ENCODE results near the gene GNB1.

- TF ChIP-seq CTCF (IDR thresholded peaks at IDR 0.05), result no peak
- no peak for TF ChIP-seq POLR2A (IDR thresholded peaks at IDR 0.05)
These were observed 1.9 kb upstream of the GNB1 start for GRCh38 chr1:1892763-1893120.
